ENCODE measurements around the gene TOB1. TPM values are rescaled to one million over a fixed set of nuclear protein-coding genes. Genes with fewer than 3 reads are reported as not detected.

TOB1 gene
- total RNA-seq, 1 experiment from 2014 or later, result 31.6 TPM

- Histone ChIP-seq H3K27ac (ENCODE audit: insufficient read length, low read depth, low read length) (no peak overlapping the region), H3K18ac (ENCODE audit: insufficient read length, low read depth, low read length) (no peak overlapping the region), H3K9me3 (ENCODE audit: control insufficient read depth, low read depth, low read length) (no peaks in the 10 kb centered on the region), H3K23ac (ENCODE audit: insufficient read length, low read depth, low read length) (no peak overlapping the region), H3K23me2 (ENCODE audit: insufficient read length, low read depth, low read length, poor library complexity, severe bottlenecking) (no peaks in the 10 kb centered on the region), H2BK20ac (ENCODE audit: low read depth, low read length, poor library complexity, severe bottlenecking) (no peak overlapping the region), H4K91ac (ENCODE audit: insufficient read length, low read depth, low read length) (no peak overlapping the region), H3K4ac (ENCODE audit: low read depth, low read length) (no peak overlapping the region), H3K79me2 (ENCODE audit: insufficient read depth, low read length) (no peaks in the 10 kb centered on the region), H3K4me1 (ENCODE audit: insufficient read depth, low read length) (no peaks in the 10 kb centered on the region), H2BK12ac (ENCODE audit: insufficient read length, low read depth, low read length) (no peak overlapping the region), H2BK5ac (ENCODE audit: insufficient read length, low read length) (no peak overlapping the region), H2AFZ (ENCODE audit: low read length) (no peak overlapping the region), H3K27me3 (ENCODE audit: insufficient read depth, low read length) (no peaks in the 10 kb centered on the region), H3K79me1 (ENCODE audit: insufficient read depth, low read depth, low read length, poor library complexity, severe bottlenecking) (no peaks in the 10 kb centered on the region), H4K8ac (replicated peaks; ENCODE audit: insufficient read length, low read depth, low read length) (no peak overlapping the region), H2BK120ac (ENCODE audit: low read depth, low read length, poor library complexity, severe bottlenecking) (no peak overlapping the region), H3K9ac (ENCODE audit: extremely low read depth, insufficient read length, low read length) (no peak overlapping the region), H4K5ac (ENCODE audit: insufficient read length, low read depth, low read length) (no peak overlapping the region), H3T11ph (ENCODE audit: low read length) (no peak overlapping the region), H2BK15ac (ENCODE audit: low read depth, low read length) (no peak overlapping the region), H3K4me2 (ENCODE audit: insufficient read depth, insufficient read length, low read length) (no peak overlapping the region), H4K20me1 (ENCODE audit: control insufficient read depth, insufficient read depth, insufficient read length) (no peaks in the 10 kb centered on the region), H3K14ac (ENCODE audit: insufficient read depth, low read length) (no peak overlapping the region), H2AK5ac (ENCODE audit: insufficient read length, low read length) (no peak overlapping the region), H3K56ac (ENCODE audit: insufficient read length, low read depth, low read length) (no peak overlapping the region)
- peaks cover 9% of the 10 kb centered on the region; the same call in 1 of the 2 replicates for H3K27me3 Mint-ChIP-seq (ENCODE audit: low read depth)
- no CpG with 5 or more reads among the region's 6 CpGs for WGBS (ENCODE audit: extremely low coverage, insufficient read length, low lambda C conversion rate)
- no peak for TF ChIP-seq CTCF (conservative IDR thresholded peaks at IDR 0.05)
- H3K9me3 Mint-ChIP-seq, result no peaks in the 10 kb centered on the region
- no peak for DNase-seq
- H3K4me3 Mint-ChIP-seq, result no peak overlapping the region
- H3K4me1 Mint-ChIP-seq, result peaks cover 8% of the 10 kb centered on the region in 2 experiments
- H3K36me3 Mint-ChIP-seq (ENCODE audit: insufficient read depth in 1 of 3, low read depth in 3 of 3), result no peaks in the 10 kb centered on the region; a peak in 1 of 7 replicates
- H3K27ac Mint-ChIP-seq, result no peak overlapping the region
Measured at GRCh38 chr17:50818921-50819657, 47.1 kb downstream of the TOB1 start.

All from H9 (cell line).